Caco-2 (cell line): ENCODE data around the gene NSDHL. TPM values are rescaled to one million over a fixed set of nuclear protein-coding genes. Genes with fewer than 3 reads are reported as not detected.

Source experiments
- BruUV-seq: library from RNA; stranded (reverse); fragments of 400-500 nt; replicated peaks from 2 replicates; lab custom pipeline; 2021; lab: Mats Ljungman, UMichigan
- CTCF ChIA-PET: fragments of 300-600 bp; sonication (Branson Sonifier 250); formaldehyde crosslinking; loops from one replicate; lab custom pipeline; 2022; ENCODE audit warnings: antibody characterized with exemption; lab: Charles Lee
- POLR2A ChIA-PET: fragments of 300-600 bp; sonication (Branson Sonifier 250); formaldehyde crosslinking; loops from one replicate; lab custom pipeline; 2022; ENCODE audit warnings: antibody characterized with exemption; lab: Charles Lee
- DNase-seq, 2 experiments: peaks; one replicate each; pipeline versions ENCODE4 v3.0.0 to v3.0.0-alpha.2; 2020 to 2022
- H3K27me3 ChIP-seq: replicated peaks from 2 replicates; pipeline ENCODE4 v1.6.0; 2011; ENCODE audit warnings: low read length; ENCODE audit not compliant: control insufficient read depth, insufficient read depth
- H3K36me3 ChIP-seq: 2 replicates; pipeline ENCODE4 v1.5.1; 2011; ENCODE audit warnings: low read length; ENCODE audit not compliant: control insufficient read depth, insufficient read depth
- H3K4me1 ChIP-seq: fragments of 250-450 bp; sonication (Bioruptor Pico); 2 replicates; pipeline ENCODE4 v1.5.1; 2020; ENCODE audit warnings: mild to moderate bottlenecking
- H3K4me3 ChIP-seq: 2 replicates; pipeline ENCODE4 v1.5.1; 2011; ENCODE audit warnings: low read depth, mild to moderate bottlenecking, control low read depth, low read length
- H3K9me3 ChIP-seq: fragments of 250-450 bp; sonication (Bioruptor Pico); 2 replicates; pipeline ENCODE4 v1.5.1; 2020; ENCODE audit warnings: mild to moderate bottlenecking, moderate library complexity
- H3K27ac Mint-ChIP-seq: one replicate; pipeline ENCODE4 v1.8.0; 2022; ENCODE audit warnings: mixed read lengths; ENCODE audit not compliant: unreplicated experiment
- H3K27me3 Mint-ChIP-seq: one replicate; pipeline ENCODE4 v1.8.0; 2022; ENCODE audit warnings: mixed read lengths; ENCODE audit not compliant: insufficient read depth, unreplicated experiment
- H3K36me3 Mint-ChIP-seq: one replicate; pipeline ENCODE4 v1.8.0; 2022; ENCODE audit warnings: mild to moderate bottlenecking, mixed read lengths; ENCODE audit not compliant: insufficient read depth, unreplicated experiment
- H3K4me1 Mint-ChIP-seq: one replicate; pipeline ENCODE4 v1.8.0; 2022; ENCODE audit warnings: low read depth, mixed read lengths; ENCODE audit not compliant: unreplicated experiment
- H3K4me3 Mint-ChIP-seq: one replicate; pipeline ENCODE4 v1.8.0; 2022; ENCODE audit warnings: mild to moderate bottlenecking, moderate library complexity, mixed read lengths; ENCODE audit not compliant: unreplicated experiment
- H3K9me3 Mint-ChIP-seq: one replicate; pipeline ENCODE4 v1.8.0; 2022; ENCODE audit warnings: mixed read lengths; ENCODE audit not compliant: unreplicated experiment
- intact Hi-C: fragments of 100-400 bp; cut with micrococcal nuclease; formaldehyde crosslinking; loops from one replicate; pipeline ENCODE4 v1.10.0; 2022; ENCODE audit not compliant: unreplicated experiment
- total RNA-seq: library from RNA; stranded (reverse); gene quantifications from 2 replicates; pipeline ENCODE4 v1.2.3, GENCODE V29; 2022
- TF ChIP-seq, protein P1 (sequence below), 2 experiments: fragments of 200-600 bp in 1 of 2; IDR thresholded peaks; 1 replicate in 1 of 2; 2 replicates in 1 of 2; pipeline versions ENCODE4 v1.5.1 to v1.8.0; 2011 to 2022; ENCODE audit warnings: antibody characterized with exemption in 1 of 2, control low read depth in 1 of 2, inconsistent platforms in 1 of 2, low read depth in 1 of 2, low read length in 1 of 2, mild to moderate bottlenecking in 1 of 2, moderate library complexity in 1 of 2; ENCODE audit not compliant: insufficient read depth in 1 of 2, severe bottlenecking in 1 of 2, unreplicated experiment in 1 of 2

NSDHL gene
- total RNA-seq, 1 experiment from 2014 or later = 34.9 TPM

DNA sequence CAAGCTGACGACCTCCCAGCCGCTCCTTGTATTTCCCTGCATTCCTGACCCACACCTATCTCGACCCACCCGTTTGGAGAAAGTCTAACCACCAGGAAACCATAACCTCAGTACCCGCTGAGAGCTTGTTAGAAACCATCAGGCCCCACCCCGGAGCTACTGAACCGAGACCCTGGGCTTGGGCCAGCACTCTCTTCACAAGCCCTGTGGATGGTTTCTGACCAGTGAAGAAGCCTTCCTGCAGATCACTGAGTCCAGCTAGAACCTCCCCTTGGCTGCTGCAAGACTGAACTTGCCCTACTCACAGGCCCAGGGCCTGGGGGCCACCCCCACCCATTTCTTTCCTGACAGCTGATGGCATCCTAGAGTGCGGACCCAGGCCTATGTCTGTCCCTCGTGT, 40.4 kb downstream of the NSDHL start:
- no peak overlapping the region for H3K27ac Mint-ChIP-seq
- ChIA-PET CTCF (no interaction called here), POLR2A (no interaction called here)
- Histone ChIP-seq H3K4me1 (no peaks in the 10 kb centered on the region), H3K27me3 (no peaks in the 10 kb centered on the region), H3K4me3 (no peak overlapping the region), H3K9me3 (no peaks in the 10 kb centered on the region), H3K36me3 (no peaks in the 10 kb centered on the region)
- H3K9me3 Mint-ChIP-seq = no peaks in the 10 kb centered on the region
- no peak overlapping the region for H3K4me3 Mint-ChIP-seq
- intact Hi-C loops = no loop called here
- TF ChIP-seq, protein P1, sequence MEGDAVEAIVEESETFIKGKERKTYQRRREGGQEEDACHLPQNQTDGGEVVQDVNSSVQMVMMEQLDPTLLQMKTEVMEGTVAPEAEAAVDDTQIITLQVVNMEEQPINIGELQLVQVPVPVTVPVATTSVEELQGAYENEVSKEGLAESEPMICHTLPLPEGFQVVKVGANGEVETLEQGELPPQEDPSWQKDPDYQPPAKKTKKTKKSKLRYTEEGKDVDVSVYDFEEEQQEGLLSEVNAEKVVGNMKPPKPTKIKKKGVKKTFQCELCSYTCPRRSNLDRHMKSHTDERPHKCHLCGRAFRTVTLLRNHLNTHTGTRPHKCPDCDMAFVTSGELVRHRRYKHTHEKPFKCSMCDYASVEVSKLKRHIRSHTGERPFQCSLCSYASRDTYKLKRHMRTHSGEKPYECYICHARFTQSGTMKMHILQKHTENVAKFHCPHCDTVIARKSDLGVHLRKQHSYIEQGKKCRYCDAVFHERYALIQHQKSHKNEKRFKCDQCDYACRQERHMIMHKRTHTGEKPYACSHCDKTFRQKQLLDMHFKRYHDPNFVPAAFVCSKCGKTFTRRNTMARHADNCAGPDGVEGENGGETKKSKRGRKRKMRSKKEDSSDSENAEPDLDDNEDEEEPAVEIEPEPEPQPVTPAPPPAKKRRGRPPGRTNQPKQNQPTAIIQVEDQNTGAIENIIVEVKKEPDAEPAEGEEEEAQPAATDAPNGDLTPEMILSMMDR (IDR thresholded peaks at IDR 0.05; ENCODE audit: insufficient read depth in 1 of 2, low read depth in 1 of 2, low read length in 1 of 2, severe bottlenecking in 1 of 2, unreplicated experiment in 1 of 2) = no peak
- no peaks in the 10 kb centered on the region for H3K27me3 Mint-ChIP-seq
- no TSS peak for BruUV-seq
- no peaks in the 10 kb centered on the region for H3K4me1 Mint-ChIP-seq
- DNase-seq = no peak
- H3K36me3 Mint-ChIP-seq = peaks cover 24% of the 10 kb centered on the region

DNA sequence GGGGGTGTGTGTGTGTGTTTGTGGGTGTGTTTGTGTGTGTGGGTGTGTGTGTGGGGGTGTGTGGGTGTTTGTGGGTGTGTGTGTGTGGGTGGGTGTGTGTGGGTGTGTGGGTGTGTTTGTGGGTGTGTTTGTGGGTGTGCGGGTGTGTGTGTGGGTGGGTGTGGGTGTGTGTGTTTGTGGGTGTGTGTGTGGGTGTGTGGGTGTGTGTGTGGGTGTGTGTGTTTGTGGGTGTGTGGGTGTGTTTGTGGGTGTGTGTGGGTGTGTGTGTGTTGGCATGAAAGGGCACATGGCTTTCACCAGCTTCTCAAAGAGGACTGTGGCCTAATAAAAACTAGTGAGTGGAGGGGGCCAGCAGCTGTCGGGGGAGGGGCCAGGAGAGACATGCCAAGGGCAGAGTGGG, 41.7 kb downstream of the NSDHL start:
- H3K36me3 ChIP-seq = no peaks in the 10 kb centered on the region
- no peak overlapping the region for H3K4me3 Mint-ChIP-seq
- no peaks in the 10 kb centered on the region for H3K9me3 Mint-ChIP-seq
- H3K36me3 Mint-ChIP-seq = peaks cover 24% of the 10 kb centered on the region
- ChIA-PET CTCF (no interaction called here), POLR2A (no interaction called here)
- no peaks in the 10 kb centered on the region for H3K27me3 Mint-ChIP-seq
- H3K4me1 Mint-ChIP-seq = no peaks in the 10 kb centered on the region
- H3K4me3 ChIP-seq = no peak overlapping the region
- no TSS peak for BruUV-seq
- H3K9me3 ChIP-seq = no peaks in the 10 kb centered on the region
- TF ChIP-seq, protein P1 (IDR thresholded peaks at IDR 0.05; ENCODE audit: insufficient read depth in 1 of 2, low read depth in 1 of 2, low read length in 1 of 2, severe bottlenecking in 1 of 2, unreplicated experiment in 1 of 2) = no peak
- DNase-seq = no peak
- H3K27ac Mint-ChIP-seq = no peak overlapping the region
- intact Hi-C loops = no loop called here
- no peaks in the 10 kb centered on the region for H3K4me1 ChIP-seq
- no peaks in the 10 kb centered on the region for H3K27me3 ChIP-seq

DNA sequence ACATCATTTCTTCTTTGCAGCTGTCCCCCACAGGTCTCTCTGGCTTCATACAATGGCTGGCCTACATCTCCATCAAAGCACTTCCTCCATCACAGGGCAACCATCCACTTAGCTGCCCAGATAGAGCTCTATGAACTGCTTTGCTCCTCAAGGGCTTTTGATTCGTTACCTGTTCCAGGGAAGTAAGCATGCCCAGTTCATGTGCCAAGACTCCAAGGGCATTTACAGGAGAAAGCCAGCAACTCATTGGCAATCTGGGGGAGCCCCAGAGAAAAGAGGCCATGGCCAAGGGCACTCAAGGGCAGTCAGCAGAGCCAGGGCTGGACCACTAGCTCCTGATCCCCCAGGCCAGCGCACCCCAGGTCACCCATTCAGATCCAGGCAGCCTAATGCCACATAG, 42.5 kb downstream of the NSDHL start:
- H3K36me3 ChIP-seq = no peaks in the 10 kb centered on the region

More for the DNA sequence above, 42.5 kb downstream of the NSDHL start:
- Histone ChIP-seq H3K9me3 (no peaks in the 10 kb centered on the region), H3K4me3 (no peak overlapping the region), H3K27me3 (no peaks in the 10 kb centered on the region), H3K4me1 (no peaks in the 10 kb centered on the region)
- no peaks in the 10 kb centered on the region for H3K9me3 Mint-ChIP-seq
- TF ChIP-seq, protein P1 (IDR thresholded peaks at IDR 0.05; ENCODE audit: insufficient read depth in 1 of 2, low read depth in 1 of 2, low read length in 1 of 2, severe bottlenecking in 1 of 2, unreplicated experiment in 1 of 2) = no peak
- no TSS peak for BruUV-seq
- no peak overlapping the region for H3K4me3 Mint-ChIP-seq
- no peak for DNase-seq
- H3K36me3 Mint-ChIP-seq = peaks cover 17% of the 10 kb centered on the region
- ChIA-PET POLR2A (no interaction called here), CTCF (no interaction called here)
- intact Hi-C loops = no loop called here
- no peaks in the 10 kb centered on the region for H3K4me1 Mint-ChIP-seq
- H3K27ac Mint-ChIP-seq = no peak overlapping the region
- no peaks in the 10 kb centered on the region for H3K27me3 Mint-ChIP-seq
